ENCODE measurements around the gene OMG.
"Not testable (repeated sequence)": the region's sequence is repeated elsewhere in the genome, so short reads cannot be mapped to it uniquely, and the experiment has no call there.

The OMG gene

DNA sequence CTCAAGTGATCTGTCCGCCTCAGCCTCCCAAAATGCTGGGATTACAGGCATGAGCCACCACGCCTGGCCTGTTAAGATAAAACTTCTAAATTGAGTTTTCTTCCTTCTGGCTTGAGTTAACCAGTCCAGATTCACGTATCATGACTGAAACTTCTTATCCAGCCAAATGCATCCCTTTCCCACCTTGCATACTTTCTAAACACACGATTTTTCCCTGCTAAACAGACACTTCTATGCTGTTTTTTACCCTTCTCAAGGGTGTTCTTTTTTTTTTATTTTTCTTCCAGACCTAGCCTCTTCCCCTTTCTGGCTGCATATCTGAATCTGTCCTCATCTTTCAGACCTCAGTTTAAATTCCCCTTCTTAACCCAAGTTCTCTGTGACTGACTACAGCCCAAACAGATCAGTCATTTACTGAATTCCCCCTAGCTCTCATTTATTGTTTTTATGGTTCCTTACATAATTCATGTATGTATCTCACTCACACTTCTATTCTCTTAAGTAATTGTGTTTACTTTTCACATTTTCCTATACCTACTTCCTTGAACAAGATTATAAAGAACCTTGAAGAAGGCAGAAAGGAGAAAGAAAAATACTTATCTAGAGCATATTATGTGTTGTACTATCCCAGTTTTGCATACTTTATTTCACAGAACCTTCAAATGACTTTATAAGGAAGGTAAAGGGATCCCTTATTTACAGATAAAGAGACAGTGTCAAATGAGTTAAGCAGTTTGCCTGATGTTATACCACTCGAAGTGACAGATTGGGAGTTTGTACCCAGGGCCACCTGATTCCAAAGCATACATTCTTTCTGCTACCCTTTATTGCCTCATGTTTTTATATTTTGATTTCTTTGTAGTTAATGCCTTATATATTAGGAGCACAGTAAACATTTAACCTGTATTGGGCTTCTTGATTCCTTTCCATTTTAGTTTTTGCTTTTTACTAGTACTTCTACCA, 11.6 kb upstream of the OMG start:
- no peak for DNase-seq (ENCODE audit: low read depth, low spot score)

DNA sequence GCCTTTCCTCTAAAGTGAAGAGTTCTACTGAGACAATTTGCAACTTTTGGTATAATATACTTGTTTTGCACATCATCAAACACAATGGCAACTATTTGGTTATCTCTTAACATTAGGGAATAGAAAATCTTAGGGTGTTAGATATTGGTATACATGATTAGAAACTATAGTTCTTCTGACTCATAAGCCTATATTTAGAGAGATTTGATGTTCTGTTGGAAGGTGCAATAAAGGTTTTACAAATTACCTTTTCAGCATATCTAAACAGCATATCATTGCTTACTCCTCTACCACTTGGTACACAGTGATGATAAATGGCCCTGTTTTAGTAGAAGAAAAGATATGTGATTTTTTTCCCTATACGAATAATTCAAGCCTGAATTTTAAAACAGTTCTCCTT, 10.6 kb upstream of the OMG start:
- DNase-seq (ENCODE audit: low read depth, low spot score) = no peak

DNA sequence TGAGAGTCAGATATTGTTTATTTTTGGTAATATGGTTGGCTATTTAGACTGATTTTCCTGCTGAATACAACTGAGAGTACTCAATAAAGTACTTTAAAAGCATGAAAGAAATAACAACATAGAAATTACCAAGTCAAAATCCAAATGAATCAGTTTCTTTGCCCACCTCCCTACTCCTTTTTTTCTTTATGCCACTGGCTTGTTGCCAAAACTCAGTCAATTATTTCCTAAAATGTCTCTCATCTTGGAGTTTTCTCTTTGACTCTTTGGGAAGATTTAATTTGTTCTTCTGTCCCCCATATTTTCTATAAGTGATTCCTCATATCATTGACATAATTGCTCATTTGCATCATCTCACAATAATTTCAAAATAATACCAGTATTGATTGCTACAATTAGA, 2.6 kb upstream of the OMG start:
- DNase-seq (ENCODE audit: low read depth, low spot score) = no peak

DNA sequence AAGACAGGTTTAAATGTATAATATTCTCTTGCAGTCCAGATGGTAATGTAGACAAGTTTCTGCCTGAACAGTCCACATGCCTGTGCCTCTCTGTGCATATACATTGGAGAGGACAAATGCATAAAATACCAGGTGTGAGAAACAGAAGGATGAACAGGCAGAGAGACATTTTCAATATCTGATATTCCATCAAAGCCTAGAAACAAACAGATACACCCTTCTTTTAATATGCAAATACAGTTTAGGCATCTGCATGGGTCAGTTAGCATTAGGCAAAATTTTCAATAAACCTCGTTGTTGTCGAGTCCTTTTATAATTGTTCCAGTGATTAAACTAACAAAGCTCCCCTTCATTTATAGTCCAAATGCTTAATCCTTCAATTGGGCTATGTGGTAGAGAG, 897 bp downstream of the OMG start:
- DNase-seq (ENCODE audit: low read depth, low spot score) = no peak

DNA sequence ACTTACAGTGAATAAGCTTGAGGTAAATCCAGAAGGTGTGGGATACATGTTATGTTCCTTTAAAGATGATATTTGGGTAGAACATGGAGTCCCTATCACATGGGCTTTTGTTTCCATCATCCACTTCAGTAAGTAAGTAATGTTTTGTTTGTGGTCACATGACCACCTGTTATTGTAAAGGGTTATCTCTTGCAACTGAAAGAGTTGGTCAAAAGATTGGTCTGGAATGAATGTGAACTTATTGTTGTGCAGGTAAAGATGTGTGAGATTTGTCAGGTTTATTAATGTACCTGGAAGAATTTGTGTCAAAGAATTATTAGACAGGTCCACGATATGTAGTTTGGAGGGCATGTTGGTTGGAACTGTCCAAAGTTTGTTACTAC, 1.6 kb downstream of the OMG start:
- DNase-seq (ENCODE audit: low read depth, low spot score) = no peak

DNA sequence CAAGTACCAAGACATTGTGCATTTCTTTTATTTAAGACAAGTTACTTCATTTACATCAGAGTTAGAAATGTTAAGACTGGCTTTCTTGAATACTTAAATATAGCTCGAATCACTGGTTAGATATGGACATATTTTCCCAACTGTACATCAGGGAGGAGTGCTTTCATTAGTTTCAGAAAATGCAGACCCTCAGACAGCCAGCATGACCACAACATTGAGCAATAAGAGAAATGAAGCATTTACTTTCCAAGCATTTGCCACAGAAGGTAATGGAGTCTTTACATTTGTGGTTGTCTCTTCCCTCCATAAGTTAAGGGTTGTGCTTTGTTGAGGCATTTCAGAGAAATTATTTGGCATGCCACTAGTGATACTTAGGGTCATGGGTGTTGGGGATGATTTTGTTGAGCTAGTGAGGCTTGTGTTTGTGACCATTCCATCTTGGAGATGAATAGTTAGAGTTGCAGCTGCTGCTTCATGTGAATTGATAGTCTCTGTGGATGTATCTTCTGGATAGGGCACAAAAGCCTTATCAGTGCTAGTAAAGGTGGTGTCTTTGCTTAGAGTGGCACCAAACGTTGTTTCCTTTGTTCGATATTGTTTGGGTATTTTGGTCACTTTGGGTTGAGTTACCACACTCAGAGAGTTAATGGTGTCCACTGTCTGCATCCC, 2.1 kb downstream of the OMG start:
- no peak for DNase-seq (ENCODE audit: low read depth, low spot score)

DNA sequence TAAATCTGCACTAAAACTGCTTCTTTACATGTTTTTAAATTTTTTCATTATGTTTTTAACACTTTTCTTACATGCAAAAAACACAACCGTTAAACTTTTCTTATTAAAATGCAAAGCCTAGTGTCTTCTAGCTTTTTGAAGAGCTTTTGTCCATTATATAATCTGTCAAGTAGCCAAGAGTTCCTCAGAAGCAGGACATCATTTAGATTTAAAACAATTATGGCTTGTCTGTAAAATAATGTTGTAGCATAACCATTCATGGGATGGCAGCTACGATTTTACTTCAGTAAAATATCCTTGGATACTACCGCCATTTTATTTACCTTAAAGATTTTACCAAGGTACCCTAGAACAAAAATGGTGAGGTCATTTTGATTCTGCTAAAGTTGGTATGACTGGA, 2.8 kb downstream of the OMG start:
- no peak for DNase-seq (ENCODE audit: low read depth, low spot score)

DNA sequence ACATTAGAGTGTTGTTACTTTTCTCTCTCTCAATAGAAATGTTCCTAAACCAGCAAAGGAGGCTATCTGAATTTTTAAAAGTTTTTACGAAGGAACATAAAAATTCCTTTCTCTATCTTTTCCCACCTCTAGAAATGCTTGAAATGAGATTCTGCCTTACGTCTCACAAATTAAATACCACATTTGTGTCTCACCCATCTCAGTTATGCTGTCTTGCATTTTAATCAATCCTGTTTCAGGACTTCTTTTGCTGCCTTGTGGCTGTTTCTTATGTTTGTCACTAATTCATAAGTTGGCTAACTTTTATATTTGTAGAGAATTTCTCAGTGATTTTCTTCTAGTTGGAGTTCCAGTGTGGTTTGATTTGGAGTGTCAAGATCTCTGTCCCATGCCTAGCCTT, 3.5 kb downstream of the OMG start:
- no peak for DNase-seq (ENCODE audit: low read depth, low spot score)

DNA sequence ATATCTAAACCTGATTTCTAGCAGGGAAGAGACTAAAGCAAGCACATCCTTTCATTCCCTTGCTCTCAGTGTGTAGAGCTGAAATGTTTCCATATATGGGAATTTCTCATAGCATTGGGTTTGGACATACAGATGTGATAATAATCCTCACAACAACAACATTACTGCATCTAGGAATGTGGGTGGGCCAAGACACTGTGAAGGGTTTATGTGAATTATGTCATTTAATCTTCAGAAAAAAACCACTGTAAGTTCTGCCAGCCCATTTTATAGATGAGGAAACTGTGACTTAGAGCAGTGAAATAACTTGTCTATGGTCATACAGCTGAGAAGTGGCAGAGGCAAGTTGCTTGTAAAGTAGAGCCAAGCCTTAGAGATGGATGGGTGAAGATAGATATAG, 5.2 kb downstream of the OMG start:
- DNase-seq (ENCODE audit: low read depth, low spot score) = no peak

DNA sequence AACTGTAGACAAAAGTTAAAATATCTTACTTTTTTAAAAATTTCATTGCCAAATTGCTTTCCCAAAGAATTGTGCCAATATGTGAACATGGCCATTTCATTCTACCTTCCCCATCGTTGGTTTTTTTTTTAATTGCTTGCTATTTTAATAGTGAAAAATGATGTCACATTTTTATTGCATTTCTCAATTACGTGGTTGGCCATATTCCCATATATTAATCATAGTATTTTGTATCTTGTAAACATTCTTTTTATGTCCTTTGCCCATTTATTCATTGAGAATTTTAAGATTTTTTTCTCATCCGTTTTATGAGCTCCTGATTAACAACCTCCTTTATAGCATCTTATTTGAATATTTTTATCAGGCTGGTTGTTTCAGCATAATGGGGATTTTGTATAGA, 7.2 kb downstream of the OMG start:
- DNase-seq (ENCODE audit: low read depth, low spot score) = no peak

DNA sequence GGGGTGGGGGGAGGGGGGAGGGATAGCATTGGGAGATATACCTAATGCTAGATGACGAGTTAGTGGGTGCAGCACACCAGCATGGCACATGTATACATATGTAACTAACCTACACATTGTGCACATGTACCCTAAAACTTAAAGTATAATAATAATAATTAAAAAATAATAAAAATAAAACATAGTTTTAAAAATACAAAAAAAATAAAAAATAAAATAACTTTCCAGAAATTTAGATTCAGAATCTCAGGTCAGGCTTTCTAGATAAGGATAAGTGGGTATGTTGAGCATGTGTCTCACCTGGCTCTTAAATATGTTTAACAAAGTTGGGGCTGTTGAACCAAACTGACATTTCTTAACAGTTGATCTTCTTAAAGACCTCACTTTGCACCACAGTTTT, 9.1 kb downstream of the OMG start:
- not testable (repeated sequence) for DNase-seq (ENCODE audit: low read depth, low spot score)

DNA sequence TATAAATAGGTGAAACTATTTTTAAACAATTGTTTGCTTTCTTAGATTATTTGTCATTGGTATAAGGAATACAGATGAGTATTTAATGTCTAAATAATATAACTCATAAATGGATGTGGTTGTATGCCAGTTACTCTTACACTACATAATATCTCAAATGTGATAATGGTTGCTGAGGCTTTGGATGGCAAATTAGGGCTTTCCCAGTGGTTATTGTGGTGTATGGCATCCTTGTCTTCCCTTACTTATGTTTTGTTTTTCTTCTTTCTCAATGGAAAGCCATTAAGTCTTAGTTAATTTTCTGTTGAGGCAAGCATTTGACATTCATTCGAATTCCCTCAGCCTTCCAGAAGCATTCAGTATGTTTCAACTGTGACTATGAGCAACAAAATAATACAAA, 10.5 kb downstream of the OMG start:
- no peak for DNase-seq (ENCODE audit: low read depth, low spot score)

DNA sequence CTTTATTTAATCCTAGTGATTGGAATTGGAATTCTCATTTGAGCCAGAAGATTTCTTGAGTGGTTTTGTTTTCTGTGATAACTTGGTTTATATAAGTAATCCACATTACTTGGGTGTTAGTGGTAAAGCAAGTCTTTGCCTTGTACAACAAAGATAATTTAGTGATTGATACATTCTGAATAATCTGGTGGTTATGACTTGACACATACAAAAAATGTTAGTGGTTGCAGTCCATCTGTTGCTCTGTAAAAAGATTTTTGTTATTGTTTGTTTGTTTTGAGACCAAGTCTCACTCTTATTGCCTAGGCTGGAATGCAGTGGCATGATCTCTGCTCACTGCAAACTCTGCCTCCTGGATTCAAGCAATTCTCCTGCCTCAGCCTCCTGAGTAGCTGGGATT, 13.2 kb downstream of the OMG start:
- DNase-seq (ENCODE audit: low read depth, low spot score) = no peak

DNA sequence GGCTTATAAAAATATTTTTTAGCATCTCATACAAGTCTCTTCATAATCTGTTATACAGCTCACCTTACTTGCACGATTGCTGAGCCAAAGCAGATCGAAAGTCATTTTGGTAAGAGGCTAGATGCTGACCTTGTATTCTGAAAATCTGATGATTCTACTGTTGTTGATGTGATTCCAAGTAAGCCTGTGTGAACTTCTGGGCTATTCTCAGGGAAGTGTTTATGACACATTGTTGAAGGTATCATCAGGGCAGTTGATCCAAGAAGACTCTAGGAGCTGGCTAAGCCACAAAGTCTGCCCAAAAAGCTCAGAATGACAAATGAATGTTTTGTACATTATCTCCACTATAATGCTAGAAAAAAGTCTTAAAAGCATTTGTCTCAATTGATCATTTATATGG, 16.0 kb downstream of the OMG start:
- no peak for DNase-seq (ENCODE audit: low read depth, low spot score)

DNA sequence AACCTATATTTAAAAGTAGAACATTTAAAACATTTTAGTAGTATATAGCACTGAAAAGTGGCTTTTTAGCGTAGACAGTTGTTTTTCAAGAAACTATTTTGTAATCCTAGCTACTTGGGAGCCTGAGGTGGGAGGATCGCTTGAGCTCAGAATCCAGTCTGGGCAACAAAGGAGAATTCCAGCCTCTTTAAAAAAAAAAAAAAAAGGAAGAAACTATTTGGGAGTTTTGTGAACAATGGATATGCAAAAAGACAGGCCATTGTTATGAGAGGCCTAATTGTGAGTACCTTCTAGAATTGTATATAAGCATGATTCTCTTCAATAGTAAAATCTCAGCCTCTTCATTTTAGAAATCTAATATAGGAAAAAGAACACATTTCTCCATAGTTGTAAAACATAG, 17.6 kb downstream of the OMG start:
- DNase-seq (ENCODE audit: low read depth, low spot score) = no peak

DNA sequence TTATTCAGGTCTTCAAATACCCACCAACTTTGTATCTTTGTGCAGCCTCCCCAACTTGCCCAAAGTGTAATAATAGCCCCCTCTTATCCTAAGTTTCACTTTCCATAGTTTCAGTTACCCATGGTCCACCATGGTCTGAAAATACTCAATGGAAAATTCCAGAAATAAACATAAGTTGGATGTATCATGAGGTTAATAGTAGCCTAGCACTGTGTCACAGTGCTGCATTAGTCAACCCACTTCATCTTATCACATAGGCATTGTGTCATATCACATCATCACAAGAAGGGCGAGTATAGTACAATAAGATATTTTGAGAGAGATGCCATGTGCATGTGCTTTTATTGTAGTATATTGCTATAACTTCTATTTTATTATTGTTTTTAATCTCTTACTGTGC, 21.9 kb downstream of the OMG start:
- DNase-seq (ENCODE audit: low read depth, low spot score) = no peak

DNA sequence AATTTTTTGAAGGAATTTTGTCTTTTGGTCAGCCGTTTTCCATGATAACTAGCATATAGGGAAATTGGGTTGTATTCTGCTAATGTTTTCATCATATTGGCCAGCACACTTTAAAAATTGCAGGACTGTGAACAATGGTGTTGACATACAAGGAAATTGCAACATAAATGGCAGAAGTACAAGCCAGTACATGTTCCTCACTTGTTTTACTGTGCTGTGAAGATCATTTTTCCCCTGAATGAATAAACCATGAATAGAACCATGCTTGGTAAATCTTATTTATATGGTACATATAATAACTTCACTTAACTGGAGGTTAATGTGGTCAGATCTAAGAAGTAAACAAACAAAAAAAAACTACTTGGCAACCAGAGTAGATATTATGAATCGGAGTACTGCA, 22.8 kb downstream of the OMG start:
- no peak for DNase-seq (ENCODE audit: low read depth, low spot score)

DNA sequence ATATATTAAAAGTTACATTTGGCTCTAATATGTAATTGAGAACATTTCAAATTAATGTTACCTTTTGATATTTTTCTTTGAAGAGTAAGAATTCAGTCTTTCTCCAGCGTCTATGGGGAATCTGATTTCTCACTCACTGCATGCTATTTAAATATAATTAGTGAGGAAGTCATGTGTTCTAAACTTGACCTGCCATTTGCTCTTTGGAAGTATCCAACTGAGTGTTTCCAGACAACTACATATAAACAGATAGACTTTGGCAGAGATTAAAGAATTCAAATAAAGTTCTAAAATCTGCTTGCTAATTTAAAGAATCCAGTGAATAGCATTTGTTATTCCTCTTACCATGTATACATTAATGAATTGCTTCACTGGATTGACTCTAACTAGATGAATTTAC, 23.5 kb downstream of the OMG start:
- DNase-seq (ENCODE audit: low read depth, low spot score) = no peak

DNA sequence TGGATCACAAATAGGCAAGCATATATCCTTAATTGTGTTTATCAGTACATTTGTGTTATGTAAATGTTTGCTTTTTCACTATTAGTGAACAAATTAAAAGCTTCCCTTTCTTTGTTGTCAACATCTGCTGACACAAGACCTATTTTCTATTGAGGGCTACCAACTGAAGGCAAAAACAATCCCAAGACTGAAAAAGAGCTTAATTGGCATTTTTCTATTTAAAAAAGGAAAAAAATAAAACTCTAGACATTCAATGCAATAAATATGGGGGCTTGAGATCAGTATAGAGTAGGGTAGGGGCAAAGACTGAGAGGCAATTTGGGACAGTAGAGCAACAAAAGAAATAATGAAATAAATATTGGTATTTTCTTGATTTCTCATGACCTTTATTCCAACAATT, 24.2 kb downstream of the OMG start:
- no peak for DNase-seq (ENCODE audit: low read depth, low spot score)

DNA sequence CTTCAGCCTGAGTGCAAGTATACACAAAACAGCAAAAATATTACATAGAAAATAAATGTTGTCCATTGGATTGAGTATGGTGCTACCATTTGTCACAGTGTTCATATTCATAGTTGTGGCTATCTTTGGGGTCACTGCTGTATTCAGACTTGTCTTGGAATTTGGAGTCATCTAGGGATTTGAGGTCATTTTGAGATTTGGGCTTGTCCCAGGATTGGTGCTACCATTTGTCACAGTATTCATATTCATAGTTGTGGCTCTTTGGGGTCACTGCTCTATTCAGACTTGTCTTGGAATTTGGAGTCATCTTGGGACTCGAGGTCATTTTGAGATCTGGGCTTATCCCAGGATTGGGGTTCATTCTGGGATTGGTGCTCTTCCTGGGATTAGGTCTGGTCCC, 24.8 kb downstream of the OMG start:
- no peak for DNase-seq (ENCODE audit: low read depth, low spot score)

DNA sequence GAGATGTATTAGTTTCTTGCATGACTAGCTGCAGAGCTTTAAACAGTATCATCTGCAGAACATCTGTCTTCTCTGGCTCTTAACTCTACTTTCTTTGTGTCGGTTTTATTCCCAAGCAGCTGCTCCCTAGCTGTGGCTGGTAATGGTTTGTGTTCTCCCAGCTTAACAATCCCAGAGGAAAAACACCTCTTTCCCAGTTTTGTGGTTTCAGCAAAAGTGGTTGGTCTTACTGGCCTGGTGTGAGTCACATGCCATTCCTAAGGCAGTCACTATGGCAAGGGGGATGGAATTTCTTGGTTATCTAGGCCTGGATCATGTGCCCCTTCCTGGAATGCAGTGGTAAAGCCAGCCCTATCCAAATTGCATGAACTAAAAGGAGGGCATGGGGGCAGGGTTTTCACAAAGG, 27.5 kb downstream of the OMG start:
- no peak for DNase-seq (ENCODE audit: low read depth, low spot score)

DNA sequence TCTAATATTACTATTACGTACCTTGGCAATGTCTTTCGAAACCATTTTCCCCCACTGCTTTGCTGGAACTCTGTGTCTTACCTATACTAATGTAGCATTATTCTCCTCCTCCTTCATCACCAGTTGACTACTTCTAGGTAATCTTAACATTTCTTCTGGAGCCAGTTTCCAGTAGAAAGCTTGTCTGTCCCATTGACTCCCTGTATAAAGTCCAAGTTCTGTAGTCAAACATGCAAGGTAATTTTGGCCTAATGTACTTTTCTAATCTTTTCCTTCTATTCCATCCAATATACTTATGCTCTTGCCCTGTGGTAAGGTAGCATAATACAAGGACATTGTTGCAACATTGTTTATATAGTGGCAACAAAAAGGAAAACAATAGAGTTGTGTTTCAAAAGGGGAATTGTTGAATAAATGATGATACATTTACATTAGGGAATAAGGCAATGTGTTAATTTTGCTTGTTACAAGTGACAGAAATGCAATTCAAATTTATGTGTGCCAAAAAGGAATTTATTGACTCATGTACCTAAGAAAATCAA, 27.9 kb downstream of the OMG start:
- no peak for DNase-seq (ENCODE audit: low read depth, low spot score)

DNA sequence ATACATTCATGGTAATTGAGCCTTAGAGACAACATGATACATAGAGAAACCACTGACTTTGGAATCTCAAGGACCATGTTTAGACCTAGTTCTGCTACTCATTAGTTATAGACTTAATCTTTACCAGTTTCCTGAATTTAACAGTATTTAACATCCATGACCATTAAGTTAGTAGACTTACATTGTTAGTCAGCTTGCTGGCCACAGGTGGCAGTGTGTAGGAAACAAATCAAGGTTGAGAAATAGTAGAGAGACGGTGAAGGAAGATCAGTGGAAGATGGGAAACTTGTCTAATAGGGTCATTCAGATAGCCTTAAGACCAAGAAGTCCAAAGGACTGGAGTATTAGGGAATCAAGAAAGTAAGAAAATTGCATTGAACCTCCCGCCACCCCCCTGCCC, 31.0 kb downstream of the OMG start:
- no peak for DNase-seq (ENCODE audit: low read depth, low spot score)
